NCI-H2171 treated with DMSO at 0.1 percent for 48 hours (cell line): ENCODE measurements around the gene BRF1.
"Not testable (repeated sequence)": the region's sequence is repeated elsewhere in the genome, so short reads cannot be mapped to it uniquely, and the experiment has no call there.

Experiments used
- DNase-seq: peaks from one replicate; lab custom pipeline; 2025; lab: John Stamatoyannopoulos, UW

Gene BRF1

DNA sequence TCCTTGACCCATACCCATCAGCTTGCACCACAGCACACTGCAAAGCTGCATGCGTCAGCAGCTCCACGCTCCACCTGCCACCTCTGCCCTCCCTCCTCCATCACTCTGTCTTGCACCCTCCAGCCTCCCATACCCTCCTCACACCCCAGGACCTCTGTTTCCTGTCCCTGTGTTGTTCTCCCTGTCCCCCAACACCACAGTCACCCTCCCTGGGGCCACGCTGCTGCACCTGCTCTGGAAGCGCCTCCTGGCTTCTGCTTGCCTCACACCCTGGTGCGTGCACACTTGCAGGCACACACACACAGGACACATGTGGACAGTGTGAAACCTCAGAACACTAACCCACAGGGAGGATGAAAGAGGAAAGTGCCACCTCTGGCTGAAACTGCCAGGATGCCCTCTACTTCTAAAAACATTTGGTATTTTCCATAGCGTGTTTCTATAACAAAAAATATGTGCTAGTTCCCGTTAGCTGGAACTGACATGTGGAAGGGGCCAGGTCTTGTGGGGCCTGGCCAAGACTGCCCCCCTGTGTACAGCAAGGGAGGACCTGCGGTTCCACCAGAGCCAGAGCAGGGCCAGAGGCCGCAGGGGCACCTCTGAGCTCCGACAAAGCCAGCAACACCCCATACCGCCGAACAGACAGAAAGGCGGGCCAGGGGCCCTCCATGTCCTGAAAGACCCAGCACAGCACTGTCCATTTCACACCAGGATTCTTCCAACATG lies 10.0 kb downstream of the BRF1 start:
- no peak for DNase-seq

GRCh38 chr14:105288936-105289335 lies 11.9 kb downstream of the BRF1 start:
- not testable (repeated sequence) for DNase-seq

GRCh38 chr14:105287249-105288102 lies 13.3 kb downstream of the BRF1 start:
- DNase-seq = no peak

GRCh38 chr14:105286759-105287144 lies 14.0 kb downstream of the BRF1 start:
- DNase-seq = no peak

GRCh38 chr14:105285174-105285573 lies 15.6 kb downstream of the BRF1 start:
- no peak for DNase-seq

- no peak for DNase-seq
These were observed 16.9 kb downstream of the BRF1 start for GRCh38 chr14:105283899-105284298.

- DNase-seq = no peak
These were observed 17.8 kb downstream of the BRF1 start for GRCh38 chr14:105283028-105283427.

DNA sequence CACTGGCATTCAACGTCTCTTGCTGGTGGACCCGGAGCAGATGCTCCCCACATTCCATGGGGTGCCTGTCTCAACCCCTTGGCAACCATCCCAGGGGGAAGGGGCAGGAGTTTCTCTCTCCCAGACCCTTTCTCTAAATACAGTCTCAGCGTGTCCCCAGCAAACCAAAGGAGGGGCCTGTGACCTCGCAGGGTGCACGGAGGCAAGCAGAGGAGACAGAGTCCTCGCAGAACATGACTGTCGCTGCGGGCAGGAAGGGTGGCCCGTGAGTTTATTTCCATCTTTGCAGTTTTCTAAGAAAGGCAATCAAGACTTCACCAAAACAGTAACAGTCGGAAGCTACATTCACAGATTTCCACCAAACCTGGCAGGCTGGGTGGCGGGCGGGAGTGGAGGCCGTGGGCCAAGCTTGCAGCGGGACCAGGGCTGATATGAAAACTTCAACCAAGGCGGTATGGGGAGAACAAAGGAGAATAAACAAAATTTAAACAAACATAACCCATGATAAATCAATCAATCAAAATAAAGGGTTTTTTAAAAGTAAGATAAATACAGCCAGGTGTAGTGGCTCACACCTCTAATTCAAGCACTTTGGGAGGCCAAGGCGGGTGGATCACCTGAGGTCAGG lies 18.6 kb downstream of the BRF1 start:
- no peak for DNase-seq

DNA sequence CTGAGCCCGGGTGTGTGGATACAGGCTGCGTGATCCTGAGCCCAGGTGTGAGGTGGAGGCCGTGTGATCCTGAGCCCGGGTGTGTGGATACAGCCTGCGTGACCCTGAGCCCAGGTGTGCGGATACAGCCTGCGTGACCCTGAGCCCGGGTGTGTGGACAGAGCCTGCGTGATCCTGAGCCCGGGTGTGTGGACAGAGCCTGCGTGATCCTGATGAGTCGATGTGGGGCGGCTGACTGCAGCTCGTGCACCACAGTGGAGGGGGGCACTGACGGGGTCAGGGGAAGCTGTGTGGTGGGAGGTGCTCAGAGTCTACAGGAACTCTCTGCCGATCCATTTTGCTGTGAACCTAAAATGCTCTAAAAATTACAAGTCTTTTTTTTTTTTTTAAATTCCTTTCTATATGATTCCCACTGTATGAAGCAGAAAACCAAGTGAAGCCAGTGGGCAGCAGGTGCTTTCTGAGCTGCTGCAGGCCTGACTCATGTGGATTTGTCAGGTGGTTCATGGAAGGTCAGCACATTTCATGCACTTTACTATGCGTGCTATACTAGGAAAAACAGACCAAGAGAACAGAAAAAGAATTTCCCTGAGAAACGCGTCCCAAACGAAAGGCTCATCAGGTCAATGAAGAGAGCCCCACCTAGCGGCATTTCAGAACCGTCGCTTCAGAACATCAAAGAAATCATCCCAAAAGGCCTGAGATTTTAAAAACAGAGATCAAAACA lies 19.3 kb downstream of the BRF1 start:
- peak; percentile 67 for DNase-seq

GRCh38 chr14:105280525-105280924 lies 20.3 kb downstream of the BRF1 start:
- no peak for DNase-seq

- no peak for DNase-seq
These were observed 21.0 kb downstream of the BRF1 start for GRCh38 chr14:105279642-105280361.

DNA sequence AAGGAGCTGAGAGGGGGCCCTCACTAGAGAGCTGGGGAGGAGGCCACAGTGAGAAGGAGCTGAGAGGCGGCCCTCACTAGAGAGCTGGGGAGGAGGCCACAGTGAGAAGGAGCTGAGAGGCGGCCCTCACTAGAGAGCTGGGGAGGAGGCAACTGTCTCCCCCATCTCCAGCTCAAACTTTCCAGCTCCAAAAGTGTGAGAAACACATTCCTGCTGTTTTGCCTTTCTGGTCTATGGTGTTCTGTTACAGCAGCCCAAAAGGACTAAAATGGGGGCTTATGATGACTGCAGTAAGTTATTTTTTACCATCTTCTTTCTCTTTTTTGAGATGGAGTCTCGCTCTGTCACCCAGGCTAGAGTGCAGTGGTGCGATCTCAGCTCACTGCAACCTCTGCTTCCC lies 23.4 kb downstream of the BRF1 start:
- DNase-seq = not testable (repeated sequence)

DNA sequence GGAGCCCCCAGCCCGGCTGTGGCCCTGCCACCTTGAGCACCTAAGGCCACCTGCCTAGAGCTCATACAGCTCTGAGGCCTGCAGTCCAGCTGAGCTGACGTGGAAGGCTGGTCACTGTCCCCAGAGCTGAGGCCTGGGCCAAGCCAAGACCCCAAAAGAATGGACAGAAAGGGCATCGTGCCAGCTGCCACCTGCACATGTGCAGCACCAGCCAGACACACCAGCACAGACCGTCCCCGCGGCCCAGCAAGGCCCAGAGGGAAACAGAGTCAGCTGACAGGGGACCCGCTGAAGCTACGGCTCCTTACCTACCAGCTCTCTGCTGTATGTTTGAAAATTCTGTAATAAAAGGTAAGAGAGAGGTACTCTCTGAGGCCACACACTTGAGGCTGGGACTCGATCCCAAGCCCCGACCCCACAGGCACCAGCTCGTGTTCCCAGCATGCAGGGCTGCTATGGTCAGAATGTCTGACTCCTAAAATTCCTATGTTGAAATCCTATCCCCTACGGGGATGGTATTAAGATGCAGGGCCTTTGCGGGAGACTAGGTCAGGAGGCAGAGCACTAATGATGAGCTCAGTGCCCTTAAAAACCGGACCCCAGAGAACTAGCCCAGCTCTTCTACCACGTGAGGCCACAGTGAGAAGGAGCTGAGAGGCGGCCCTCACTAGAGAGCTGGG lies 25.4 kb downstream of the BRF1 start:
- DNase-seq = no peak

DNA sequence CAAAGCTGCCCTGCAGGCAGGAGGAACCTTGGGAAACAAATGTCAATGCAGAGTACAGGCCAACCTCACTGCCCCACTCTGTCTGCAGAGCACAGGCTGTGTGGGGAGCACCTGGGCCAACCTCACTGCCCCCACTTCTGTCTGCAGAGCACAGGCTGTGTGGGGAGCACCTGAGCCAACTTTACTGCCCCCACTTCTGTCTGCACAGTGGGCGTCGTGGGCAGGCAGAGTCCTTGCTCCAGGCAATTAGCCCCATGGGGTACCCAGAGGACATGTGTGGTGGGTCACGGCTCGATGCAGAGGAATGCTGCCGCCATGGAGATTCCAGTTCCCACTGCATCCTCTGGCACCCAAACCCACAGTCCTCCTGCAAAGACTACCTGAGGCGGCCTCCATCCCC lies 26.2 kb downstream of the BRF1 start:
- DNase-seq = no peak

DNA sequence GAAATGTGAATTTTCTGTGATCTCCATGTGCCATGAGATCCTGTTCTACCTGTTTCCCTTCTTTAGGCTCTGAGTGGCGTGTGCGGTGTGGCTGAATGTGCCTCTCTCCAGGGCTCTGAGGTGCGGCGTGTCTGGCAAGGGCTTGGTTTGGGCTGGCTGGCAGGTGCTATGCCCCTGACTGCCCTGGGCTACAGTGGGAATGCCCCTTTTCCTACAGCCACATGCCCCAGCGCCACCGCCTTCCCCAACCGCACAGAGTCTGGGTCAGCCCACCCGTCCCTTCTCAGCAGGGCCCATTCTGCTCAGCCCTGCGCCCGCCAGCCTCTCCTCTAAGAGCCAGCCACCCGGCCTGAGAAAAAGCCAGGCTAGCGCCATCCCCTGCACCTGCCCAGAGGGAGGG lies 27.7 kb downstream of the BRF1 start:
- DNase-seq = no peak

- DNase-seq = no peak
These were observed 28.2 kb downstream of the BRF1 start for GRCh38 chr14:105272623-105273022.

GRCh38 chr14:105271224-105271890 lies 29.4 kb downstream of the BRF1 start:
- no peak for DNase-seq

- DNase-seq = no peak
These were observed 31.4 kb downstream of the BRF1 start for GRCh38 chr14:105269405-105269804.

DNA sequence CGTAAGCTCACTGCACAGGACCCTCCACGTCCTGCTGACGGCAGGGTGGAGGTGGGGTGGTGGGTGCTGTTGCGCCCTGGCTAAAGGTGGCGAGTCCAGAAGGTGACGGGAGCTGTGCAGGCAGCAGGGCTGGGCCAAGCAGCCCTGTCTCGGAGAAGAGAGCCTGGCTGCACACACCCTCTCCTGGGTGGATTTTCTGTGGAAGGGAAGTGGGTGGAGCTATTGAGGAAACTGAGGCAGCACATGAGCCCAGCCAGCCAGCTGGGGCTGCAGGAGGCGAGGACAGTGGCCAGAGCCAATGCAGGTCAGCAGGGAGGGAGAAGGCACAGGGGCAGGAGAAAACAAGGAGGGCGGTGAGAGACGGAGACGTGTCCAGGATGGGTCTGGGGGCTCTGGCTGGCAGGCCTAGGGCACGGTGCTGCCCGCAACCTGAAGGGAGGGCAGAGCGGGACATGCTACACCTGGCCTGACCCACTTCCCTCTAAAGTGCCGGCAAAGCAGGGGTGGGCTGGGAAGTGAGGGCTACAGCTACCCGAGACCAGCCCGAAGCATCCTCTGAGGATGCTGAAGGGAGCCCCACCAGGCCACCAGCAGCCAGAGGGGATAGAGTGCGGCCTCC lies 32.0 kb downstream of the BRF1 start:
- no peak for DNase-seq
